GM18909 (cell line): ENCODE results near the gene IFIT3.

Experiments
- ATAC-seq: cut with Tn5 transposase; IDR thresholded peaks from one replicate; pipeline ENCODE4 v1.9.1; 2021; ENCODE audit warnings: mild to moderate bottlenecking; ENCODE audit not compliant: unreplicated experiment, poor library complexity

Gene IFIT3

GRCh38 chr10:89382757-89383156, 55.0 kb downstream of the IFIT3 start:
- ATAC-seq: no peak

DNA sequence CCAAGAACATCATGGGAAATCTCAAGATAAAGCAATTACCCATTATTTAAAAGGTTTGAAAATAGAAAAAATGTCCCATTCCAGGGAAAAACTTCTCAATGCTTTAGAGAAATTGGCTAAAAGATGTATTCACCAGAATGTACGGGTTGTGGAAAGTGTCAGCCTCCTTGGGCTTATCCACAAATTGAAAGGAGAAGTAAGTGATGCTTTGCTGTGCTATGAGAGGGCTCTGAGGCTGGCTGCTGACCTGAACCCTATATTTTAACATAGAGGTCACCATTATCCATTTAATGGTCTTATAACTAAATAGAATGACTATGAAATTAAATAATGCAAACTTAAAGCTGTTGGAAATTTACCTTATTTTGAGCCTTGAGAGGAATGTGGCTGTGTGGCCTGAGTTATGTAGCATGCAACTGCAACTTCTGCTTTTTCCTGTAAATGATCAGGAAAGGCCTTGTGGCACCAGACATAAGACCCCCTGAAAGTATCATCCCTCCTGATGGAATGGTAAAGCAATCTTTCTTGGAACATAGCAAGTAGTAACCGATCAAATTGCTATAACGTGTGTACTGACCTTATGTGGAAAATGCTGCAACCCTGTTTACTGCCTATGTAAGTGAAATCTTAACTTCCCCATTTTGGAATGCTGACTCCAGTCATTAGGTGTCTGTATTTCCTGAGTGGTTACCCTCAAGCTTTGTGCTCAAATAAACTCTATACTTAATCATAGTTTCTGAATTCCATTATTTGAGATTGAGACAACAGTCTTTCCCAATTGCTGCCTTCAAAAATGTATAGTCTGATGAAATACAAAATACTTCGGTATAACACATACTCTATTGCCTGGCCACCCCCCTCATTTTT, 56.9 kb downstream of the IFIT3 start:
- no peak for ATAC-seq

- no peak for ATAC-seq
Observed at GRCh38 chr10:89388806-89389205, 61.0 kb downstream of the IFIT3 start.

GRCh38 chr10:89389254-89389653, 61.5 kb downstream of the IFIT3 start:
- no peak for ATAC-seq
